SK-N-SH treated with all-trans-retinoic acid at 6 μM for 48 hours (cell line): Measurements from ENCODE around the gene TERC.

Source experiments
- ATAC-seq: fragments of 200-7000 bp; cut with Tn5 transposase; 3 replicates; pipeline ENCODE4 v1.9.1; 2020; ENCODE audit warnings: mild to moderate bottlenecking, moderate library complexity
- ARNTL ChIP-seq: fragments of 450-650 bp; formaldehyde crosslinking; IDR thresholded peaks from 2 replicates; pipeline ENCODE4 v1.5.0; 2020; ENCODE audit warnings: low read depth, mild to moderate bottlenecking, moderate library complexity, borderline replicate concordance
- BACH2 ChIP-seq: fragments of 250-450 bp; sonication (Bioruptor Pico); IDR thresholded peaks from 2 replicates; pipeline ENCODE4 v1.9.0; 2021; ENCODE audit warnings: mild to moderate bottlenecking, borderline replicate concordance
- CSDC2 ChIP-seq: fragments of 250-450 bp; sonication (Bioruptor Pico); IDR thresholded peaks from 2 replicates; pipeline ENCODE4 v1.5.0; 2020; ENCODE audit warnings: mild to moderate bottlenecking, moderate library complexity
- CSRNP3 ChIP-seq: fragments of 250-450 bp; sonication (Bioruptor Pico); IDR thresholded peaks from 2 replicates; pipeline ENCODE4 v1.5.1; 2021; ENCODE audit warnings: mild to moderate bottlenecking, moderate library complexity
- GLIS3 ChIP-seq: fragments of 250-450 bp; sonication (Bioruptor Pico); IDR thresholded peaks from 2 replicates; pipeline ENCODE4 v1.5.0; 2020; ENCODE audit warnings: mild to moderate bottlenecking, moderate library complexity
- ISL1 ChIP-seq: fragments of 250-450 bp; sonication (Bioruptor Pico); IDR thresholded peaks from 2 replicates; pipeline ENCODE4 v2.1.2; 2022; ENCODE audit warnings: mild to moderate bottlenecking, moderate library complexity
- OSR1 ChIP-seq: fragments of 250-450 bp; sonication (Bioruptor Pico); IDR thresholded peaks from 2 replicates; pipeline ENCODE4 v1.8.0; 2022; ENCODE audit warnings: moderate library complexity, mild to moderate bottlenecking, inconsistent platforms
- PATZ1 ChIP-seq: fragments of 250-450 bp; sonication (Bioruptor Pico); IDR thresholded peaks from 2 replicates; pipeline ENCODE4 v1.8.0; 2020; ENCODE audit warnings: mild to moderate bottlenecking, moderate library complexity, borderline replicate concordance
- POU6F1 ChIP-seq: fragments of 250-450 bp; sonication (Bioruptor Pico); IDR thresholded peaks from 2 replicates; pipeline ENCODE4 v1.8.0; 2021; ENCODE audit warnings: low read depth, mild to moderate bottlenecking, moderate library complexity, borderline replicate concordance
- RARB ChIP-seq: fragments of 250-450 bp; sonication (Bioruptor Pico); IDR thresholded peaks from 2 replicates; pipeline ENCODE4 v1.8.0; 2021; ENCODE audit warnings: mild to moderate bottlenecking, moderate library complexity
- SNAI2 ChIP-seq: fragments of 250-450 bp; sonication (Bioruptor Pico); IDR thresholded peaks from 2 replicates; pipeline ENCODE4 v1.5.0; 2020; ENCODE audit warnings: mild to moderate bottlenecking, moderate library complexity
- TCF4 ChIP-seq: fragments of 250-450 bp; sonication (Bioruptor Pico); IDR thresholded peaks from 2 replicates; pipeline ENCODE4 v1.8.0; 2021; ENCODE audit warnings: mild to moderate bottlenecking, moderate library complexity, borderline replicate concordance
- TOX ChIP-seq: fragments of 250-450 bp; sonication (Bioruptor Pico); IDR thresholded peaks from 2 replicates; pipeline ENCODE4 v1.8.0; 2021; ENCODE audit warnings: mild to moderate bottlenecking, moderate library complexity, borderline replicate concordance
- ZC3H10 ChIP-seq: fragments of 250-450 bp; sonication (Bioruptor Pico); IDR thresholded peaks from 2 replicates; pipeline ENCODE4 v1.5.1; 2021; ENCODE audit warnings: mild to moderate bottlenecking, moderate library complexity
- ZFP3 ChIP-seq: fragments of 250-450 bp; sonication (Bioruptor Pico); IDR thresholded peaks from 2 replicates; pipeline ENCODE4 v1.5.0; 2020; ENCODE audit warnings: mild to moderate bottlenecking, moderate library complexity
- ZFP30 ChIP-seq: fragments of 450-650 bp; formaldehyde crosslinking; IDR thresholded peaks from 2 replicates; pipeline ENCODE4 v1.5.0; 2022; ENCODE audit warnings: mild to moderate bottlenecking, moderate library complexity
- ZNF565 ChIP-seq: fragments of 450-650 bp; formaldehyde crosslinking; conservative IDR thresholded peaks from 2 replicates; pipeline ENCODE4 v1.5.0; 2020; ENCODE audit warnings: low read depth, mild to moderate bottlenecking, moderate library complexity
- ZNF70 ChIP-seq: fragments of 450-650 bp; formaldehyde crosslinking; IDR thresholded peaks from 2 replicates; pipeline ENCODE4 v1.5.0; 2020; ENCODE audit warnings: mild to moderate bottlenecking, moderate library complexity
- TF ChIP-seq, protein P1 (sequence below): fragments of 250-450 bp; sonication (Bioruptor Pico); IDR thresholded peaks from 2 replicates; pipeline ENCODE4 v1.5.1; 2020; ENCODE audit warnings: low read depth, mild to moderate bottlenecking, moderate library complexity
- TF ChIP-seq, protein P2 (sequence below): fragments of 250-450 bp; sonication (Bioruptor Pico); IDR thresholded peaks from 2 replicates; pipeline ENCODE4 v1.5.0; 2020; ENCODE audit warnings: mild to moderate bottlenecking, moderate library complexity

The TERC gene

GRCh38 chr3:169774186-169774585 lies 9.3 kb upstream of the TERC start:
- TF ChIP-seq ISL1 (CRISPR knock-in tag) (no peak), PATZ1 (CRISPR knock-in tag) (no peak), ZNF565 (CRISPR knock-in tag) (no peak), ZFP30 (CRISPR knock-in tag) (no peak), ZNF70 (CRISPR knock-in tag) (no peak), ARNTL (no peak), ZC3H10 (CRISPR knock-in tag) (no peak), BACH2 (no peak), TCF4 (no peak), SNAI2 (CRISPR knock-in tag) (no peak), CSRNP3 (CRISPR knock-in tag) (no peak), OSR1 (CRISPR knock-in tag) (no peak), GLIS3 (CRISPR knock-in tag) (no peak)
- TF ChIP-seq, protein P1, sequence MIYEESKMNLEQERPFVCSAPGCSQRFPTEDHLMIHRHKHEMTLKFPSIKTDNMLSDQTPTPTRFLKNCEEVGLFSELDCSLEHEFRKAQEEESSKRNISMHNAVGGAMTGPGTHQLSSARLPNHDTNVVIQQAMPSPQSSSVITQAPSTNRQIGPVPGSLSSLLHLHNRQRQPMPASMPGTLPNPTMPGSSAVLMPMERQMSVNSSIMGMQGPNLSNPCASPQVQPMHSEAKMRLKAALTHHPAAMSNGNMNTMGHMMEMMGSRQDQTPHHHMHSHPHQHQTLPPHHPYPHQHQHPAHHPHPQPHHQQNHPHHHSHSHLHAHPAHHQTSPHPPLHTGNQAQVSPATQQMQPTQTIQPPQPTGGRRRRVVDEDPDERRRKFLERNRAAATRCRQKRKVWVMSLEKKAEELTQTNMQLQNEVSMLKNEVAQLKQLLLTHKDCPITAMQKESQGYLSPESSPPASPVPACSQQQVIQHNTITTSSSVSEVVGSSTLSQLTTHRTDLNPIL (CRISPR knock-in tag), result no peak
- TF ChIP-seq, protein P2, sequence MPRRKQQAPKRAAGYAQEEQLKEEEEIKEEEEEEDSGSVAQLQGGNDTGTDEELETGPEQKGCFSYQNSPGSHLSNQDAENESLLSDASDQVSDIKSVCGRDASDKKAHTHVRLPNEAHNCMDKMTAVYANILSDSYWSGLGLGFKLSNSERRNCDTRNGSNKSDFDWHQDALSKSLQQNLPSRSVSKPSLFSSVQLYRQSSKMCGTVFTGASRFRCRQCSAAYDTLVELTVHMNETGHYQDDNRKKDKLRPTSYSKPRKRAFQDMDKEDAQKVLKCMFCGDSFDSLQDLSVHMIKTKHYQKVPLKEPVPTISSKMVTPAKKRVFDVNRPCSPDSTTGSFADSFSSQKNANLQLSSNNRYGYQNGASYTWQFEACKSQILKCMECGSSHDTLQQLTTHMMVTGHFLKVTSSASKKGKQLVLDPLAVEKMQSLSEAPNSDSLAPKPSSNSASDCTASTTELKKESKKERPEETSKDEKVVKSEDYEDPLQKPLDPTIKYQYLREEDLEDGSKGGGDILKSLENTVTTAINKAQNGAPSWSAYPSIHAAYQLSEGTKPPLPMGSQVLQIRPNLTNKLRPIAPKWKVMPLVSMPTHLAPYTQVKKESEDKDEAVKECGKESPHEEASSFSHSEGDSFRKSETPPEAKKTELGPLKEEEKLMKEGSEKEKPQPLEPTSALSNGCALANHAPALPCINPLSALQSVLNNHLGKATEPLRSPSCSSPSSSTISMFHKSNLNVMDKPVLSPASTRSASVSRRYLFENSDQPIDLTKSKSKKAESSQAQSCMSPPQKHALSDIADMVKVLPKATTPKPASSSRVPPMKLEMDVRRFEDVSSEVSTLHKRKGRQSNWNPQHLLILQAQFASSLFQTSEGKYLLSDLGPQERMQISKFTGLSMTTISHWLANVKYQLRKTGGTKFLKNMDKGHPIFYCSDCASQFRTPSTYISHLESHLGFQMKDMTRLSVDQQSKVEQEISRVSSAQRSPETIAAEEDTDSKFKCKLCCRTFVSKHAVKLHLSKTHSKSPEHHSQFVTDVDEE (CRISPR knock-in tag), result no peak
- ATAC-seq, result no peak

- peak; percentile 88 for ATAC-seq
- TF ChIP-seq, protein P1 (CRISPR knock-in tag), result no peak
- TF ChIP-seq ZFP3 (CRISPR knock-in tag), result no peak
Observed at GRCh38 chr3:169772897-169773816, 8.3 kb upstream of the TERC start, which contains the start of gene MYNN. Gene MYNN, plus strand, starts transcription at chr3:169773396. Its CDS starts 900 bp downstream, at chr3:169774296.

DNA sequence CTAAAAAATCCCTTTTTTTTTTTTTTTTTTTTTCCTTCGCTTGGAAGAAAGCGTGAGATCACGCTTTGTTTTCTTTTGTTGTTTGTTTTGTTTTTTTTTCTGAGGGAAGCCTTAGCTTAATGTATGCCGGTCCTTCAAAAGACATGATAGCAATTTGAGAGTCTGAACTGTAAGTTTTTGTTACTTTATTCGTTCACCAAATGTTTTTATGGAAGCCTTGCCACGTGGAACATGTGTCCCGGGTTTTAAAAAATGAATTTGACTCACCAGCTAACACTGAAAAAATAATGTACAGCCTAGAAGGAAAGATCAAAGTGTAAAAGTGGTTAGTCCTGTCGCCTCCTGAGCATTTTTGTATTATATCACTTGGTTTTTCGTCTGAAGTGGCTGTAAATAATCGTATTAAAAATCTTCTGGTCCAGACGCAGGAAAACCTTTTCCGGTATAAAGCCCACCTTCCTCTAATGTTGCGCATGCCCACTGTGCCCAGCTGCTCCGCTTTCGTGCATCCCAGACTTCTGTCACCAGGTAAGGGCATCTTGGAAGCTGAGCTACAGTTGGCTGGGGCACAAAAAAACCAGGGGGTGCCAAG lies 7.5 kb upstream of the TERC start:
- peak; percentile 75 for ATAC-seq
- TF ChIP-seq SNAI2 (CRISPR knock-in tag), result no peak
- no peak for TF ChIP-seq CSDC2 (CRISPR knock-in tag)
- no peak for TF ChIP-seq ZNF70 (CRISPR knock-in tag)
- TF ChIP-seq TOX (CRISPR knock-in tag), result no peak
- no peak for TF ChIP-seq ZNF565 (CRISPR knock-in tag)
- TF ChIP-seq GLIS3 (CRISPR knock-in tag), result no peak
- no peak for TF ChIP-seq ISL1 (CRISPR knock-in tag)
- TF ChIP-seq ZFP30 (CRISPR knock-in tag), result no peak
- no peak for TF ChIP-seq PATZ1 (CRISPR knock-in tag)
- TF ChIP-seq POU6F1 (CRISPR knock-in tag), result no peak
- TF ChIP-seq, protein P1 (CRISPR knock-in tag), result no peak
- no peak for TF ChIP-seq RARB (CRISPR knock-in tag)
